Endothelial cell of umbilical vein (primary cell): ENCODE data around the gene SLC13A5. TPM values are rescaled to one million over a fixed set of nuclear protein-coding genes. Genes with fewer than 3 reads are reported as not detected.

Experiments used
- Bru-seq: library from RNA; stranded (reverse); fragments of 400-500 nt; gene quantifications from one replicate; lab custom pipeline; 2021; lab: Mats Ljungman, UMichigan
- BruChase-seq, 2 experiments: library from RNA; stranded (reverse); fragments of 400-500 nt; gene quantifications; one replicate each; lab custom pipeline; 2021; lab: Mats Ljungman, UMichigan
- BruUV-seq: library from RNA; stranded (reverse); fragments of 400-500 nt; replicated peaks from 2 replicates; lab custom pipeline; 2021; lab: Mats Ljungman, UMichigan
- CTCF ChIA-PET: fragments of 300-600, 350-600 bp; sonication (Branson Sonifier 250); formaldehyde crosslinking; loops from one replicate; lab custom pipeline; 2021; ENCODE audit warnings: antibody characterized with exemption, inconsistent platforms; lab: Charles Lee
- POLR2A ChIA-PET: fragments of 300-600, 350-600 bp; sonication (Branson Sonifier 250); formaldehyde crosslinking; loops from one replicate; lab custom pipeline; 2021; ENCODE audit warnings: antibody characterized with exemption, inconsistent platforms; lab: Charles Lee
- DNase-seq: peaks from one replicate; pipeline ENCODE4 v3.0.0-alpha.2; 2011; ENCODE audit warnings: low read depth, low spot score
- FAIRE-seq: peaks from 2 replicates; lab custom pipeline; 2011; peaks lifted over from hg19 to GRCh38; lab: Jason Lieb, UNC
- H2AFZ ChIP-seq: 2 replicates; pipeline ENCODE4 v1.6.0; 2012; ENCODE audit warnings: low read depth, low read length, control low read depth, inconsistent platforms
- H3K27ac ChIP-seq: 2 replicates; pipeline ENCODE4 v1.5.1; 2011; ENCODE audit warnings: low read depth, mild to moderate bottlenecking, control low read depth, low read length, moderate library complexity; ENCODE audit not compliant: insufficient read depth
- H3K27me3 ChIP-seq, 2 experiments: 2 replicates each; pipeline versions ENCODE4 v1.6.0 to v1.6.1; 2011; ENCODE audit warnings: low read length in 2 of 2, mixed read lengths in 1 of 2; ENCODE audit not compliant: control insufficient read depth in 2 of 2, insufficient read depth in 2 of 2
- H3K36me3 ChIP-seq, 2 experiments: 2 replicates in 1 of 2; 3 replicates in 1 of 2; pipeline ENCODE4 v1.5.1; 2011; ENCODE audit warnings: low read length in 2 of 2, mild to moderate bottlenecking in 1 of 2, moderate library complexity in 1 of 2; ENCODE audit not compliant: control insufficient read depth in 2 of 2, insufficient read depth in 2 of 2; ENCODE audit errors: extremely low read depth in 1 of 2
- H3K4me1 ChIP-seq: 3 replicates; pipeline ENCODE4 v1.5.1; 2011; ENCODE audit warnings: mild to moderate bottlenecking, low read length; ENCODE audit not compliant: control insufficient read depth, insufficient read depth; ENCODE audit errors: extremely low read depth
- H3K4me2 ChIP-seq: 2 replicates; pipeline ENCODE4 v1.6.1; 2011; ENCODE audit warnings: low read length, control low read depth, mixed read lengths; ENCODE audit not compliant: insufficient read depth
- H3K4me3 ChIP-seq, 3 experiments: fragments of 200-600 bp in 1 of 3; sonication (generic), shearing (Covaris generic) in 1 of 3; replicated peaks in 1 of 3; 2 replicates each; pipeline ENCODE4 v1.5.1; 2011 to 2016; ENCODE audit warnings: control low read depth in 3 of 3, low read length in 3 of 3, mild to moderate bottlenecking in 2 of 3, inconsistent platforms in 1 of 3, low read depth in 1 of 3, moderate library complexity in 1 of 3; ENCODE audit not compliant: insufficient read depth in 1 of 3
- H3K79me2 ChIP-seq: 2 replicates; pipeline ENCODE4 v1.6.0; 2012; ENCODE audit warnings: low read length, inconsistent platforms; ENCODE audit not compliant: control insufficient read depth, insufficient read depth
- H3K9ac ChIP-seq: replicated peaks from 2 replicates; pipeline ENCODE3; 2011; ENCODE audit warnings: low read length, control low read depth; ENCODE audit not compliant: insufficient read depth; ENCODE audit errors: extremely low read depth
- H3K9me1 ChIP-seq: replicated peaks from 3 replicates; pipeline ENCODE4 v1.6.0; 2011; ENCODE audit warnings: mild to moderate bottlenecking, low read length; ENCODE audit not compliant: control insufficient read depth, insufficient read depth; ENCODE audit errors: extremely low read depth
- H3K9me3 ChIP-seq: replicated peaks from 2 replicates; pipeline ENCODE4 v1.5.1; 2012; ENCODE audit warnings: low read length, inconsistent platforms; ENCODE audit not compliant: control insufficient read depth, insufficient read depth
- H4K20me1 ChIP-seq: replicated peaks from 2 replicates; pipeline ENCODE3; 2011; ENCODE audit warnings: mild to moderate bottlenecking, low read length; ENCODE audit not compliant: control insufficient read depth, insufficient read depth; ENCODE audit errors: extremely low read depth
- CTCF ChIP-seq, 2 donors: IDR thresholded peaks; 1 replicate in 1 of 2; 2 replicates in 1 of 2; pipeline ENCODE4 v1.5.1; 2011; ENCODE audit warnings: low read length in 2 of 2, mild to moderate bottlenecking in 2 of 2, moderate library complexity in 2 of 2, control low read depth in 1 of 2, inconsistent platforms in 1 of 2, low read depth in 1 of 2; ENCODE audit not compliant: insufficient read depth in 1 of 2; ENCODE audit errors: extremely low read depth in 1 of 2
- FOS ChIP-seq: IDR thresholded peaks from 2 replicates; pipeline ENCODE4 v1.6.1; 2011; ENCODE audit warnings: mild to moderate bottlenecking, low read length, moderate library complexity, borderline replicate concordance; ENCODE audit not compliant: insufficient read depth
- GATA2 ChIP-seq: IDR thresholded peaks from 2 replicates; pipeline ENCODE4 v1.7.0; 2011; ENCODE audit warnings: low read depth, mild to moderate bottlenecking, moderate library complexity, mixed read lengths, low read length; ENCODE audit not compliant: insufficient read length, insufficient read depth
- JUN ChIP-seq: IDR thresholded peaks from 2 replicates; pipeline ENCODE4 v1.6.1; 2011; ENCODE audit warnings: borderline replicate concordance, low read depth; ENCODE audit not compliant: insufficient read length, insufficient read depth
- MAX ChIP-seq: IDR thresholded peaks from 2 replicates; pipeline ENCODE4 v1.6.1; 2011; ENCODE audit not compliant: insufficient read depth, insufficient read length
- POLR2AphosphoS5 ChIP-seq: IDR thresholded peaks from 2 replicates; pipeline ENCODE4 v1.6.1; 2012; ENCODE audit warnings: low read depth, mild to moderate bottlenecking, control low read depth, low read length, moderate library complexity; ENCODE audit not compliant: insufficient read depth
- dilution Hi-C: fragments of 300-500 bp; cut with MboI; formaldehyde crosslinking; loops from one replicate; pipeline ENCODE4 v1.15.0; 2019; ENCODE audit warnings: low sequenced_read_pairs; ENCODE audit not compliant: extremely low pct_ligation_motif_present
- intact Hi-C: fragments of 100-400 bp; cut with micrococcal nuclease; formaldehyde crosslinking; loops from one replicate; pipeline ENCODE4 v1.10.0; 2022
- long read RNA-seq: library from polyadenylated mRNA; stranded (forward); transcript quantifications from one replicate; pipeline ENCODE4 v2.0.0, GENCODE V29; 2021
- polyA minus RNA-seq, 3 experiments: library from RNA; depleted of rRNA, polyadenylated mRNA; stranded (reverse); fragments of >200 nt; gene quantifications; 1 replicate in 1 of 3; 2 replicates in 2 of 3; pipeline ENCODE4 v1.2.3, GENCODE V29; 2011
- polyA plus RNA-seq, 4 experiments: library from polyadenylated mRNA; depleted of rRNA in 3 of 4; stranded (reverse) in 3 of 4; unstranded in 1 of 4; fragments of >200 nt; gene quantifications; 2 replicates each; pipeline versions ENCODE4 v1.2.1 to v1.2.3, GENCODE V29; 2011 to 2012; ENCODE audit warnings: missing spikeins in 1 of 4
- total RNA-seq: library from RNA; stranded (reverse); gene quantifications from 2 replicates; pipeline ENCODE4 v1.2.3, GENCODE V29; 2021

SLC13A5 gene
- total RNA-seq (not detected in 2 replicates), polyA plus RNA-seq (0.03 TPM in 2 replicates), polyA minus RNA-seq (0.15 TPM in 1 of 2 replicates, not detected in the other), Bru-seq, nascent RNA (not detected), BruChase-seq, experiment 1, labeled RNA remaining after a 6-hour chase (not detected), BruChase-seq, experiment 2, labeled RNA remaining after a 2-hour chase (not detected)
- polyA plus RNA-seq (2011; cell fraction: cytosol; rRNA removed): not detected in 2 replicates
- not detected in 2 replicates for polyA plus RNA-seq (2011; cell fraction: nucleus; rRNA removed)
- polyA plus RNA-seq (2012): not detected in 2 replicates
- not detected for polyA minus RNA-seq (2011; cell fraction: cytosol; rRNA and poly(A)+ RNA removed)
- not detected in 2 replicates for polyA minus RNA-seq (2011; cell fraction: nucleus; rRNA and poly(A)+ RNA removed)
- long read RNA-seq: 0 reads

GRCh38 chr17:6713130-6713917 lies at the start of gene SLC13A5:
Gene SLC13A5 (minus strand): TSS chr17:6713369. CDS start chr17:6713333, 36 bp downstream.
- ChIA-PET CTCF (interaction anchor here (1.2 to 2.4 kb wide), 4 partner anchors 12 to 130 kb away, joined by 3 to 12 read pairs (median 6); no protein-coding TSS in a partner anchor), POLR2A (no interaction called here)
- dilution Hi-C loops (no loop called here), intact Hi-C loops (no loop called here)
- H3K4me3 ChIP-seq: no peak within 1 kb of the TSS
- no peaks in the 10 kb centered on the region for H4K20me1 ChIP-seq
- H2AFZ ChIP-seq: peak within 1 kb of the TSS; percentile 11
- H3K9me1 ChIP-seq: no peaks in the 10 kb centered on the region
- DNase-seq (peak; percentile 8), FAIRE-seq (no peak)
- BruUV-seq: no TSS peak
- peaks cover 28 to 32% of the 10 kb centered on the region in 2 experiments for H3K27me3 ChIP-seq
- H3K9me3 ChIP-seq: no peaks in the 10 kb centered on the region
- no peak for TF ChIP-seq JUN
- peak; percentile 12 to 53 for TF ChIP-seq CTCF (IDR thresholded peaks at IDR 0.05; ENCODE audit: extremely low read depth in 1 of 2, insufficient read depth in 1 of 2, low read depth in 1 of 2, low read length in 2 of 2)
- TF ChIP-seq GATA2: no peak
- no peak for TF ChIP-seq POLR2AphosphoS5
- no peak for TF ChIP-seq FOS
- no peak for TF ChIP-seq MAX
- H3K36me3 ChIP-seq: no peaks in the 10 kb centered on the region
- H3K27ac ChIP-seq: no peak within 1 kb of the TSS
- H3K9ac ChIP-seq: no peak within 1 kb of the TSS
- H3K4me2 ChIP-seq: no peak within 1 kb of the TSS
- no peaks in the 10 kb centered on the region for H3K4me1 ChIP-seq
- no peaks in the 10 kb centered on the region for H3K79me2 ChIP-seq
